ENCODE results near the gene MEGF6. TPM values are rescaled to one million over a fixed set of nuclear protein-coding genes. Genes with fewer than 3 reads are reported as not detected.

MEGF6 gene
- total and polyA plus RNA-seq, 8 donors, result 40.6 to 108 (median 51.5) TPM

DNA sequence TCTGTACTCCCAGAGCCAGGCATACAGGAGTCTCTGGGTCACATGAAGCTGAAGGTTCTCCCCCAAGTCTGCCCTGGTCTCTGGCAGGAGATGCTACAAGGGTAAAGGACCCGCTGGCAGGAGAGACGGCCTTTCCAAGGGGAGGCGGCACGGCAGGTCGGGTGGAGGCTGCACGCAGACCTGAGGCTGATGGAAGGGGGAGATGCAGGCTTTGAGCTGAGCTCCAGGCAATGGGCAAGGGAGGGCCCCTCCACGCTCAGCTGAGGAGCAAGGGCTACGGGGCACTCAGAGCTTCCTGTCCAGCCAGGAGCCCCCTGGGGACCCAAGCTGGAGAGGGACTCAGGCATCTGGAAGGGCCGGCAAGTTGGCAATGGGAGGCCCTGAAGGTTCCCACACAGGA lies 50.3 kb downstream of the MEGF6 start:
- TF ChIP-seq CTCF (IDR thresholded peaks at IDR 0.05), result no peak
- H3K27ac ChIP-seq, result no peak overlapping the region
- H3K9me3 ChIP-seq, result peaks cover 0 to 2% of the 10 kb centered on the region in 2 donors
- intact Hi-C loops (cut with DNase I), result no loop called here
- no peaks in the 10 kb centered on the region for H3K4me1 ChIP-seq
- no peaks in the 10 kb centered on the region for H3K27me3 ChIP-seq
- no peak for DNase-seq
- H3K36me3 ChIP-seq, result no peaks in the 10 kb centered on the region
- H3K4me3 ChIP-seq, result no peak overlapping the region
- no peak for ATAC-seq

DNA sequence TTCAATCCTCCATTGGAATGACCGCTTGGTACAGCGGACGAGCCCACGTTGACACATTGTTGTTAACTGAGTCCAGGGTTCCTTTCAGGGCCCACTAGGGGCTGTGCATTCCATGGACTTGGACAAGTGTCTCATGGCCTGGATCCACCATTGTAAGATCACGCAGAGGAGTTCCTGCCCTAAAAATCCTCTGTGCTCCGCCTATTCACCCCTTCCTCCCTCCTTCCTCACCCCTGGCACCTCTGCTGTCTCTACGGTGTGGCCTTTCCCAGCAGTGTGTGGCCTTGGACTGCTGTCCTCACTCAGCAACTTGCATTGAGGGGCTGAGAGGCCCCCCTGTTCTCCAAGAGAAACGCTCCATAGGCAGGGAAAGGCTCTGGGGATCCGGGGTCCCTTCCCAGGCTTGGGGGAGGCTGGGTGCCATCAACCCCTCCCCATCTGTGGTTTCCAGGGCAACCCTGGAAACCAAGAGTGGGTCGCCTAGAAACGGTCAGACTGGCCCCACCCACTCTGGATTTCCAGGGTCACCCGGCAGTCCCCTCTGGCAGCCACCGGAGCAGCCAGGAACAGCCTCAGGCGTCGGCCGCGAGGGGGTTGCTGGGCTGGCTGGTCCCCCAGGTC lies 50.9 kb downstream of the MEGF6 start:
- no peak for ATAC-seq
- TF ChIP-seq CTCF (IDR thresholded peaks at IDR 0.05), result no peak
- H3K36me3 ChIP-seq, result no peaks in the 10 kb centered on the region
- H3K4me3 ChIP-seq, result no peak overlapping the region
- intact Hi-C loops (cut with DNase I), result no loop called here
- H3K27ac ChIP-seq, result no peak overlapping the region
- no peaks in the 10 kb centered on the region for H3K27me3 ChIP-seq
- no peaks in the 10 kb centered on the region for H3K4me1 ChIP-seq
- H3K9me3 ChIP-seq, result peaks cover 0 to 2% of the 10 kb centered on the region in 2 donors
- DNase-seq, result no peak

- intact Hi-C loops (cut with DNase I), result no loop called here
- Histone ChIP-seq H3K9me3 (peaks cover 0 to 2% of the 10 kb centered on the region in 2 donors), H3K4me1 (no peaks in the 10 kb centered on the region), H3K4me3 (no peak overlapping the region), H3K27me3 (no peaks in the 10 kb centered on the region), H3K27ac (no peak overlapping the region), H3K36me3 (no peaks in the 10 kb centered on the region)
- no peak for DNase-seq
- ATAC-seq, result no peak
- no peak for TF ChIP-seq CTCF (IDR thresholded peaks at IDR 0.05)
Observed at GRCh38 chr1:3558036-3558726, 53.1 kb downstream of the MEGF6 start.

- DNase-seq, result no peak
- peaks cover 0 to 2% of the 10 kb centered on the region in 2 donors for H3K9me3 ChIP-seq
Observed at GRCh38 chr1:3557366-3557765, 53.9 kb downstream of the MEGF6 start.

More at GRCh38 chr1:3557366-3557765, 53.9 kb downstream of the MEGF6 start:
- ATAC-seq, result no peak
- H3K27ac ChIP-seq, result no peak overlapping the region
- no peaks in the 10 kb centered on the region for H3K27me3 ChIP-seq
- H3K4me3 ChIP-seq, result no peak overlapping the region
- no peaks in the 10 kb centered on the region for H3K4me1 ChIP-seq
- no peaks in the 10 kb centered on the region for H3K36me3 ChIP-seq
- TF ChIP-seq CTCF (IDR thresholded peaks at IDR 0.05), result no peak
- intact Hi-C loops (cut with DNase I), result no loop called here

All from left lung (tissue), 10 donors.